Cardiac muscle cell (in vitro differentiated cells and primary cell): ENCODE data around the gene EHBP1L1. TPM values are rescaled to one million over a fixed set of nuclear protein-coding genes. Genes with fewer than 3 reads are reported as not detected.

Source experiments
- DNase-seq, 2 donors: peaks; one replicate each; pipeline versions ENCODE4 v3.0.0 to v3.0.0-alpha.2; 2010 to 2017; ENCODE audit warnings: low read depth in 1 of 2, low spot score in 1 of 2
- H3K27ac ChIP-seq: fragments of 200-600 bp; sonication (generic); 2 replicates; pipeline ENCODE4 v1.5.1; 2016
- H3K27me3 ChIP-seq: fragments of 200-600 bp; sonication (generic); 2 replicates; pipeline ENCODE4 v1.6.0; 2016; ENCODE audit warnings: control low read depth
- H3K36me3 ChIP-seq: fragments of 200-600 bp; sonication (generic); 2 replicates; pipeline ENCODE4 v1.5.1; 2016; ENCODE audit warnings: control low read depth
- H3K4me1 ChIP-seq: fragments of 200-600 bp; sonication (generic); 2 replicates; pipeline ENCODE4 v1.8.1; 2017; ENCODE audit warnings: low read depth, mild to moderate bottlenecking, mixed run types
- H3K4me3 ChIP-seq: fragments of 200-600 bp; sonication (generic); 2 replicates; pipeline ENCODE4 v1.5.1; 2016; ENCODE audit warnings: mild to moderate bottlenecking
- H3K9me3 ChIP-seq: fragments of 200-600 bp; sonication (generic); 2 replicates; pipeline ENCODE4 v1.5.1; 2017; ENCODE audit warnings: low read depth, mild to moderate bottlenecking, control low read depth
- polyA plus RNA-seq: library from polyadenylated mRNA; unstranded; fragments of >200 nt; fragmentation: Nextera tagmentation; extraction: Ambion mirVana; gene quantifications from 2 replicates; pipeline ENCODE4 v1.2.1, GENCODE V29; 2016
- total RNA-seq: library from RNA; depleted of rRNA; stranded (reverse); fragments of >200 nt; gene quantifications from 2 replicates; pipeline ENCODE4 v1.2.3, GENCODE V29; 2016
- TF ChIP-seq, protein P1 (sequence below): IDR thresholded peaks from 2 replicates; pipeline ENCODE4 v1.5.1; 2012; ENCODE audit warnings: low read depth, mild to moderate bottlenecking, low read length

EHBP1L1 gene
- total and polyA plus RNA-seq, 2 experiments from 2014 or later, result 14.2 to 50.5 TPM

DNA sequence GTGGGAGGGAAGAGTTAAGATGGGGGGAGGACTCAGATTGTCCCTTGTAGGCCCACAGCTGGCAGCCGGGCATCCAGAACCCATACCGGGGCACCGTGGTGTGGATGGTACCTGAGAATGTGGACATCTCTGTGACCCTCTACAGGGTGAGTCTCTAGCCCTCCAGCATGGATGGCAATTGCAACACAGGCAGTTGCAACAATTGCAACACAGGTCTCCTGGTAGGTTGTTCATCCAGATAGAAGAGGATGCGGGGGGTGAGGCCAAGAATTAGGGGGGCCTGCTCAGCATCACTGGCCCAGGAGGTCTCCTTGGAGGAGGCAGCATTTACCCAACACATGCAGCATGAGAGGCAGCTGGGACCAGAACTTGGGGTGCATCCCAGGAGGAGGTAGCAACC lies 3.4 kb downstream of the EHBP1L1 start:
- no peak overlapping the region for H3K4me3 ChIP-seq
- no peaks in the 10 kb centered on the region for H3K9me3 ChIP-seq
- DNase-seq, result no peak
- H3K27me3 ChIP-seq, result peaks cover 33% of the 10 kb centered on the region
- no peaks in the 10 kb centered on the region for H3K36me3 ChIP-seq
- no peak overlapping the region for H3K27ac ChIP-seq
- H3K4me1 ChIP-seq, result peaks cover 13% of the 10 kb centered on the region
- TF ChIP-seq, protein P1, sequence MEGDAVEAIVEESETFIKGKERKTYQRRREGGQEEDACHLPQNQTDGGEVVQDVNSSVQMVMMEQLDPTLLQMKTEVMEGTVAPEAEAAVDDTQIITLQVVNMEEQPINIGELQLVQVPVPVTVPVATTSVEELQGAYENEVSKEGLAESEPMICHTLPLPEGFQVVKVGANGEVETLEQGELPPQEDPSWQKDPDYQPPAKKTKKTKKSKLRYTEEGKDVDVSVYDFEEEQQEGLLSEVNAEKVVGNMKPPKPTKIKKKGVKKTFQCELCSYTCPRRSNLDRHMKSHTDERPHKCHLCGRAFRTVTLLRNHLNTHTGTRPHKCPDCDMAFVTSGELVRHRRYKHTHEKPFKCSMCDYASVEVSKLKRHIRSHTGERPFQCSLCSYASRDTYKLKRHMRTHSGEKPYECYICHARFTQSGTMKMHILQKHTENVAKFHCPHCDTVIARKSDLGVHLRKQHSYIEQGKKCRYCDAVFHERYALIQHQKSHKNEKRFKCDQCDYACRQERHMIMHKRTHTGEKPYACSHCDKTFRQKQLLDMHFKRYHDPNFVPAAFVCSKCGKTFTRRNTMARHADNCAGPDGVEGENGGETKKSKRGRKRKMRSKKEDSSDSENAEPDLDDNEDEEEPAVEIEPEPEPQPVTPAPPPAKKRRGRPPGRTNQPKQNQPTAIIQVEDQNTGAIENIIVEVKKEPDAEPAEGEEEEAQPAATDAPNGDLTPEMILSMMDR, result no peak

DNA sequence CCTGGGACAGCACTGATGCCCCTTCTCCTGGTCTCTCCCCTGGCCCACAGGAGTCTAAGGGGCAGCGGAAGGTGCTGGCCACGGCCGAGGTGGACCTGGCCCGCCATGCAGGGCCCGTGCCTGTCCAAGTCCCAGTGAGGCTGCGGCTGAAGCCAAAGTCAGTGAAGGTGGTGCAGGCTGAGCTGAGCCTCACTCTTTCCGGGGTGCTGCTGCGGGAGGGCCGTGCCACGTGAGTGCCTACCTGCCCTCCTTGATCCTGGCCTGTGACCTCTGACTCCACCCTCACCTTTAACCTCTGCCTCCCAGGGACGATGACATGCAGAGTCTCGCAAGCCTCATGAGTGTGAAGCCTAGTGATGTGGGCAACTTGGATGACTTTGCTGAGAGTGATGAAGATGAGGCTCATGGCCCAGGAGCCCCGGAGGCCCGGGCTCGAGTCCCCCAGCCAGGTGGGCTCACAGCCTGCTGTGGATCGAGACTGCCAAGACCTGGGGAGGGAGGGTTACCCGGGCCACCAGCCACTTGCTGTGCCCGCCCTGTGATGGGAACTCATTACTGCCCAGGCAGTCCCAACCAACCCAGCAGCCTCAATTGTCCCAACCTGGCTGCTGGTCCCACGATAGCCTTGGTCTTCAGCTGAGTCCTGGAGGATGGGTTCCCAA lies 4.3 kb downstream of the EHBP1L1 start:
- no peak for DNase-seq
- H3K27ac ChIP-seq, result no peak overlapping the region
- H3K36me3 ChIP-seq, result no peaks in the 10 kb centered on the region
- no peak overlapping the region for H3K4me3 ChIP-seq
- peaks cover 39% of the 10 kb centered on the region for H3K27me3 ChIP-seq
- TF ChIP-seq, protein P1, result no peak
- no peaks in the 10 kb centered on the region for H3K9me3 ChIP-seq
- peaks cover 8% of the 10 kb centered on the region for H3K4me1 ChIP-seq

DNA sequence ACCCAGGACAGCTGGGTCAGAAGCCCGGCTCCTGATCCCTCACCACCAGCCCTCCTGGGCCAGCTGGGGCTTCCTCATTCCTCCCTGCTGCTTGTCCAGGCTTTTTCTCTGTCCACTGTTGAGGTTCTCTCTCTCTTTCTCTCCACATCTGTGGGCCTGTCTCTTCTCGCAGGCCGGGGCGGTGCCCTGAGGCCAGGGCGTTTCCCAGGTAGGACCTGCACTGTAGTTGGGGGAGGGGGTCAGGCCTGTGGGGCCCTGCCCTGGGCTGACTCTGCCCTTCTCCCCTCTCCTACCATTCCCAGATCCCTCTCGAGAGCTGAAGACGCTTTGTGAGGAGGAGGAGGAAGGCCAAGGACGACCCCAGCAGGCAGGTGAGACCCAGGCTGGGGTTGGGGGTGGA lies 4.9 kb downstream of the EHBP1L1 start:
- Histone ChIP-seq H3K4me1 (peaks cover 8% of the 10 kb centered on the region), H3K27me3 (peaks cover 43% of the 10 kb centered on the region), H3K36me3 (no peaks in the 10 kb centered on the region), H3K4me3 (no peak overlapping the region), H3K9me3 (no peaks in the 10 kb centered on the region), H3K27ac (no peak overlapping the region)
- DNase-seq, result no peak
- TF ChIP-seq, protein P1, result no peak

DNA sequence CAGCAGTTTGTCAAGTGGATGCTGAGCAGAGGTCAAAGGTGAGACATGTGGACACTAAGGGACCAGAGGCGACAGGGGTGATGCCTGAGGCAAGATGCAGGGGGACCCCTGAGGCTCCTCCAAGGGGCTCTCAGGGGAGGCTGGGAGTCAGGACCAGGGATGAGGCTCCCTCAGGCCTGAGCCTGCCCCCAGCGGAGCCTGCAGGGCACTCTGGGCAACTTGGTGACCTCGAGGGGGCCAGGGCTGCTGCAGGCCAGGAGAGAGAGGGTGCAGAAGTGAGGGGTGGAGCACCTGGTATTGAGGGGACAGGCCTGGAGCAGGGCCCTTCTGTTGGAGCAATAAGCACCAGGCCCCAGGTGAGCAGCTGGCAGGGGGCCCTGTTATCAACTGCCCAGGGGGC lies 6.1 kb downstream of the EHBP1L1 start:
- Histone ChIP-seq H3K27ac (no peak overlapping the region), H3K27me3 (peaks cover 45% of the 10 kb centered on the region), H3K4me1 (peaks cover 3% of the 10 kb centered on the region), H3K36me3 (no peaks in the 10 kb centered on the region), H3K9me3 (no peaks in the 10 kb centered on the region), H3K4me3 (no peak overlapping the region)
- TF ChIP-seq, protein P1, result no peak
- DNase-seq, result no peak

DNA sequence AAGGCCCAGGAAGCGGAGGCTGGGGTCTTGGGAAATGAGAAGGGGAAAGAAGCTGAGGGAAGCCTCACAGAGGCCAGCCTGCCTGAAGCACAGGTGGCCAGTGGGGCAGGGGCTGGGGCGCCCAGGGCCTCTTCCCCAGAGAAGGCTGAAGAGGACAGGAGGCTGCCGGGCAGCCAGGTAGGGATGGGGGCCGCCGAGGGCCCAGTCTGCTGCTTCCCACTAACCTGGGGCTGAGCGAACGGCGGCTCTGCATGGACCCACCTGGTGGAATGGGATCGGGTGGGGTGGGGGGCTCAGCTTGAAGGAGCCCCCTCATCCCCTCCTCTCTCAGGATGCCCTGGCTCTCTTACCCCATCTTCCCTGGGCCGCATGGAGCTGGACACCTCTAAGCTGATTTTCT lies 7.7 kb downstream of the EHBP1L1 start:
- TF ChIP-seq, protein P1, result no peak
- Histone ChIP-seq H3K4me1 (peaks cover 17% of the 10 kb centered on the region), H3K27me3 (peaks cover 45% of the 10 kb centered on the region), H3K4me3 (no peak overlapping the region), H3K9me3 (no peaks in the 10 kb centered on the region), H3K36me3 (no peaks in the 10 kb centered on the region), H3K27ac (no peak overlapping the region)
- DNase-seq, result no peak

DNA sequence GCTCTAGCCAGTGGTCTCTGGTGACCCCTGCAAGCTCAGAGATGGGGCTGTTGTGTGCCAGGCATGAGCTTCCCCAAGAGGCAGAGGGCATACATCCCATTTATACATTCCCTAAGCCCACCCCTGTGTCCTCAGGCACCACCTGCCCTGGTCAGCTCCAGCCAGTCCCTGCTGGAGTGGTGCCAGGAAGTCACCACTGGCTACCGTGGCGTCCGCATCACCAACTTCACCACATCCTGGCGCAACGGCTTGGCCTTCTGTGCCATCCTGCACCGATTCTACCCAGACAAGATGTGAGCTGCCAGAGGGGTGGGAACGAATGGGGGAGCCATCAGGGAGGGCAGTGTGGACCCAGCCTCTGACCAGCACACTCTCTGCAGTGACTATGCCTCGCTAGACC lies 8.3 kb downstream of the EHBP1L1 start:
- H3K36me3 ChIP-seq, result no peaks in the 10 kb centered on the region
- TF ChIP-seq, protein P1, result no peak
- H3K4me1 ChIP-seq, result peaks cover 17% of the 10 kb centered on the region
- H3K27ac ChIP-seq, result no peak overlapping the region
- no peaks in the 10 kb centered on the region for H3K9me3 ChIP-seq
- DNase-seq, result no peak
- no peak overlapping the region for H3K4me3 ChIP-seq
- peaks cover 45% of the 10 kb centered on the region for H3K27me3 ChIP-seq
